Measurements from ENCODE around the gene ABCG2.

ABCG2 gene

DNA sequence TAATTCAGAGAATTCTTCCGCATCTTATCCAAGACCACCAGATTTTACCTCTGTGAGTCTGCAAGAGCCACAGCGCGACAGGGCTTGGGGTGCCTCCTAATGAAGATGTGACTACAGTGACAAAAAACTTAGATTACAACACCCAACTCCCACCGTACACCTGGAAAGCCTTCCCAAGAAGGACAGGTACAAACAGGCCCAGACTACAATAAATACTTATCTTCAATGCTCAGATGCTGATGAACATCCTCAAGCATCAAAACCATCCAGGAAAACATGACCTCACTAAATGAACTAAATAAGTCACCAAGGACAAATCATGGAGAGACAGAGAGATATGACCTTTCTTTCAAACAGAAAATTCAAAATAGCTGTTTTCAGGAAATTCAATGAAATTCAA is 20.8 kb upstream of the ABCG2 start:
- Histone ChIP-seq H3K36me3 (no peaks in the 10 kb centered on the region), H3K27ac (no peak overlapping the region), H3K4me1 (ENCODE audit: control insufficient read depth in 1 of 2, insufficient read depth in 1 of 2, low read depth in 1 of 2, low read length in 1 of 2) (peaks cover 0 to 8% of the 10 kb centered on the region in 2 experiments), H3K9me3 (no peaks in the 10 kb centered on the region), H3K4me3 (ENCODE audit: low read depth in 1 of 2, low read length in 1 of 2) (no peak overlapping the region), H3K27me3 (no peaks in the 10 kb centered on the region)
- TF ChIP-seq, protein P1, sequence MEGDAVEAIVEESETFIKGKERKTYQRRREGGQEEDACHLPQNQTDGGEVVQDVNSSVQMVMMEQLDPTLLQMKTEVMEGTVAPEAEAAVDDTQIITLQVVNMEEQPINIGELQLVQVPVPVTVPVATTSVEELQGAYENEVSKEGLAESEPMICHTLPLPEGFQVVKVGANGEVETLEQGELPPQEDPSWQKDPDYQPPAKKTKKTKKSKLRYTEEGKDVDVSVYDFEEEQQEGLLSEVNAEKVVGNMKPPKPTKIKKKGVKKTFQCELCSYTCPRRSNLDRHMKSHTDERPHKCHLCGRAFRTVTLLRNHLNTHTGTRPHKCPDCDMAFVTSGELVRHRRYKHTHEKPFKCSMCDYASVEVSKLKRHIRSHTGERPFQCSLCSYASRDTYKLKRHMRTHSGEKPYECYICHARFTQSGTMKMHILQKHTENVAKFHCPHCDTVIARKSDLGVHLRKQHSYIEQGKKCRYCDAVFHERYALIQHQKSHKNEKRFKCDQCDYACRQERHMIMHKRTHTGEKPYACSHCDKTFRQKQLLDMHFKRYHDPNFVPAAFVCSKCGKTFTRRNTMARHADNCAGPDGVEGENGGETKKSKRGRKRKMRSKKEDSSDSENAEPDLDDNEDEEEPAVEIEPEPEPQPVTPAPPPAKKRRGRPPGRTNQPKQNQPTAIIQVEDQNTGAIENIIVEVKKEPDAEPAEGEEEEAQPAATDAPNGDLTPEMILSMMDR (IDR thresholded peaks at IDR 0.05): no peak

DNA sequence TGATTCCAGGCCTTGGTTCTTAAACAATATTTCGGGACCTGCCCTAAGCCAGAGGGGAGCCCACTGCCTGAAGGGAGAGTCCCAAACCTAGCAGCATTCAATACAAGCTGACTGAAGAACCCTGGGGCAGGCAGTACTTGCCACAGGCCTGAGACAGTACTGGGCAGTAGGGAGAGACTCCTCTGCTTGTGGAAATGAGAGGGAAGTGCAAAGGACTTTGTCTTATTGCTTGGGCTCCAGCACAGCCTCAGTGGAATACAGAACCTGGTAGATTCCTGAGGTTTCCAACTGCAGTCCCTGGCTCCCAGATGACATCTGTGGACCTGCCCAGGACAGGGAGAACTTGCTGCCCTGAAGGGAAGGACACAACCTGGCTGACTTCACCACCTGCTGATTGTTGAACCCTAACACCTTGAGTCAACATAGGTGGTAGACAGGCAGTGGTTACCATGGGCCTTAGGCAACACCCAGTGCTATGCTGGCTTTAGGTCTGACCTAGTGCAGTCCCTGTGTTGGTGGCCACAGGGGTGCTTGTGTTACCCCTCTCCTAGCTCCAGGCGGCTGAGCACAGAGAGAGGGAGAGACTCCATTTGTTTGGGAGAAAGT is 20.3 kb upstream of the ABCG2 start:
- H3K27ac ChIP-seq: no peak overlapping the region

DNA sequence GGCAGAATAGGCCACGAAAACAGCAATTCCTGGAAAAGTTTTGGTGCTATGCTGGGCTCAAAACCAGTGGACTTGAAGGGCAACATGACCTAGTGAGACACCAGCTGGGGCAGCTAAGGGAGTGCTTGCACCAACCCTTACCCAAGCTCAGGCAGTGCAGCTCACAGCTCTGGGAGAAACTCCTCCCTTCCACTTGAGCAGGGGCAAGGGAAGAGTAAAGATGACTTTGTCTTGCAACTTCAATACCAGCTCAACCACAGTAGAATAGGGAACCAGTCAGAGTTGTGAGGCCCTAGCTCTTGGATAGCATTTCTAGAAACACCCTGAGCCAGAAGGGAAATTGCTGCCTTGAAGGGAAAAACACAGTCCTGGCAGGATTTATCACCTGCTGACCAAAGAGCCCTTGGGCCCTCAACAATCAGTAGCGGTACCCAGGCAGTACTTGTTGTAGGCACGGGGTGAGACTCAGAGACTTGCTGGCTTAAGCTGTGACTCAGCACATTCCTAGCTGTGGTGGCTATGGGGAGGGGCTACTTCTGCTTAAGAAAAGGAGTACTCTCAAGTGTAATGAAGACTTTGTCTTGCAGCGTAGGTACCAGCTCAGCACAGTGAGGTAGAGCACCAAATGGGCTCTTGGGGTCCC is 19.7 kb upstream of the ABCG2 start:
- H3K27me3 ChIP-seq: no peaks in the 10 kb centered on the region
- H3K9me3 ChIP-seq: no peaks in the 10 kb centered on the region
- H3K27ac ChIP-seq: peak overlapping the region; percentile 50
- no peak overlapping the region for H3K4me3 ChIP-seq (ENCODE audit: low read depth in 1 of 2, low read length in 1 of 2)
- TF ChIP-seq, protein P1 (IDR thresholded peaks at IDR 0.05): no peak
- peaks cover 0 to 8% of the 10 kb centered on the region in 2 experiments for H3K4me1 ChIP-seq (ENCODE audit: control insufficient read depth in 1 of 2, insufficient read depth in 1 of 2, low read depth in 1 of 2, low read length in 1 of 2)
- no peaks in the 10 kb centered on the region for H3K36me3 ChIP-seq

More for the DNA sequence above, 20.3 kb upstream of the ABCG2 start:
- Histone ChIP-seq H3K36me3 (no peaks in the 10 kb centered on the region), H3K27me3 (no peaks in the 10 kb centered on the region), H3K9me3 (no peaks in the 10 kb centered on the region), H3K4me3 (ENCODE audit: low read depth in 1 of 2, low read length in 1 of 2) (no peak overlapping the region), H3K4me1 (ENCODE audit: control insufficient read depth in 1 of 2, insufficient read depth in 1 of 2, low read depth in 1 of 2, low read length in 1 of 2) (peaks cover 0 to 8% of the 10 kb centered on the region in 2 experiments)
- TF ChIP-seq, protein P1 (IDR thresholded peaks at IDR 0.05): no peak

DNA sequence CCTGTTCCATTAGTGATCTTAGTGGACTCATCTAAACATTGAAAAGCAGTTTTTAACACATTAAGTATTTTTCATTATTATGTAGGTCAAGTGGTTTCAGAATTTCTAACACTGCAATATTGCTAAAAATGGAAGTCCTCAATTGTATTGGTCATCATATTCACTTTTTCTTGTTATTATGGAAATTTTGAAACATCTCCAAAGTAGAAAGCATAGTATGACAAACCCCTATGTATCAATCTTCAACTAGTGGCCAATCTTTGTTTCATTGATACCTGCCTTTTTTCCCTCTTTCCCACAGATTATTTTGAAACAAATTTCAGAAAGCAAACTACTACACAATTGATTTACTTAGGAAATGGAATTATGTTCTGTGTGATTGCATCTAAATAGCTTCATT is 14.5 kb upstream of the ABCG2 start:
- no peaks in the 10 kb centered on the region for H3K36me3 ChIP-seq
- H3K4me3 ChIP-seq (ENCODE audit: low read depth in 1 of 2, low read length in 1 of 2): no peak overlapping the region
- TF ChIP-seq, protein P1 (IDR thresholded peaks at IDR 0.05): no peak
- H3K4me1 ChIP-seq (ENCODE audit: control insufficient read depth in 1 of 2, insufficient read depth in 1 of 2, low read depth in 1 of 2, low read length in 1 of 2): peaks cover 0 to 3% of the 10 kb centered on the region in 2 experiments
- no peak overlapping the region for H3K27ac ChIP-seq
- no peaks in the 10 kb centered on the region for H3K9me3 ChIP-seq
- no peaks in the 10 kb centered on the region for H3K27me3 ChIP-seq

DNA sequence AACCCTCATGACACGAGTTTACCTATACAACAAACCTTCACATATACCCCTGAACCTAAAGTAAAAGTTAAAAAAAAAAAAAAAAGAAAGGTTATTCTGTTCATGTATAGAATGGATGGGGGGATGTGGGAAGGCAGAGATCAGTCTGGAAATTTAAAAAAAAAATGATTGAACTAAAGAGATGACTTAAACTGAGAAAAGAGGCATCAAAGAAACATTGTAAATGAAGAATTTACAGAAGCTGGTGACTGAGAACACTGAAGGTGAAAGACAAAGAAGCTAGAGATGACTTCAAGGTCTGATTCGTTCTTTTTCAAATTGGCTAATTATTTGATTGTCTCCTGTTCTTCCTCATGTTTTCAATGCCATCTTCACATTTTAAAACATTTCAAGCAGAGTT is 12.8 kb upstream of the ABCG2 start:
- H3K36me3 ChIP-seq: no peaks in the 10 kb centered on the region
- no peak overlapping the region for H3K4me3 ChIP-seq (ENCODE audit: low read depth in 1 of 2, low read length in 1 of 2)
- H3K27me3 ChIP-seq: no peaks in the 10 kb centered on the region
- no peak overlapping the region for H3K27ac ChIP-seq
- TF ChIP-seq, protein P1 (IDR thresholded peaks at IDR 0.05): no peak
- no peaks in the 10 kb centered on the region for H3K9me3 ChIP-seq
- H3K4me1 ChIP-seq (ENCODE audit: control insufficient read depth in 1 of 2, insufficient read depth in 1 of 2, low read depth in 1 of 2, low read length in 1 of 2): no peaks in the 10 kb centered on the region
